Heart left ventricle (tissue), 13 donors: ENCODE data around the gene TMEM185B.

Source experiments
- CTCF ChIP-seq, 12 donors: fragments of 200-600 bp; sonication (generic) in 4 of 12; IDR thresholded peaks; one replicate each; pipeline versions ENCODE4 v1.5.0 to v1.8.0; 2018 to 2022; ENCODE audit warnings: antibody characterized with exemption in 12 of 12, mild to moderate bottlenecking in 5 of 12
- POLR2A ChIP-seq, 2 donors: fragments of 450-650 bp; IDR thresholded peaks; one replicate each; pipeline ENCODE4 v1.6.1; 2017; ENCODE audit warnings: antibody characterized with exemption in 2 of 2, mild to moderate bottlenecking in 2 of 2, moderate library complexity in 2 of 2
- donor health status: ischemic (EF 13 %, LVEDD 7.1; RV severe dilation, severe dysfunction).
- donor health status: DM: no; HTN: yes; CAD: no.
- donor health status: DM: no; HTN: no; CAD: no.
- donor health status: ischemic (EF 25% LVEDD 6.9; RV normal size, moderate dysfunction).
- donor health status: ischemic (EF 25% LVEDD 5.7; RV mildly dilated, moderate dysfunction).
- donor health status: ischemic (EF 35%, LVEDD 5.7; RV mildly dilated, moderate dysfunction).
- donor health status: nonischemic (EF 11% LVEDD 7.7; RV severe dilation, severe dysfunction).
- donor health status: DM: yes; HTN: yes; CAD: no.
- donor health status: PGD.
- donor health status: ischemic (EF 29% LVEDD 5.4; RV normal size, mild dysfunction).
- donor health status: nonischemic (EF 23%, LVEDD 6.1; RV moderate dilation, normal function).

- TF ChIP-seq CTCF (IDR thresholded peaks at IDR 0.05) (no peak), POLR2A (IDR thresholded peaks at IDR 0.05) (no peak)
Observed at GRCh38 chr2:120208381-120209353, 14.5 kb downstream of the TMEM185B start.
